H1 (cell line): Measurements from ENCODE around the gene PPP1R3F. TPM values are rescaled to one million over a fixed set of nuclear protein-coding genes. Genes with fewer than 3 reads are reported as not detected.

Source experiments
- CTCF ChIA-PET: fragments of 300-600 bp; sonication (Branson Sonifier 250); formaldehyde crosslinking; loops from one replicate; lab custom pipeline; 2021; ENCODE audit not compliant: partially characterized antibody; lab: Charles Lee
- POLR2A ChIA-PET: fragments of 300-600 bp; sonication (Branson Sonifier 250); formaldehyde crosslinking; loops from one replicate; lab custom pipeline; 2021; ENCODE audit warnings: inconsistent platforms; ENCODE audit not compliant: partially characterized antibody; lab: Charles Lee
- DNase-seq, 2 experiments: peaks; one replicate each; pipeline versions ENCODE4 v3.0.0 to v3.0.0-alpha.2; 2010 to 2022; ENCODE audit warnings: low spot score in 2 of 2, low read depth in 1 of 2, mixed read lengths in 1 of 2
- FAIRE-seq: peaks from 2 replicates; lab custom pipeline; 2011; peaks lifted over from hg19 to GRCh38; lab: Jason Lieb, UNC
- H2AFZ ChIP-seq: 2 replicates; pipeline ENCODE4 v1.8.1; 2012; ENCODE audit warnings: low read length, inconsistent platforms
- H2AK5ac ChIP-seq: 2 replicates; pipeline ENCODE4 v1.6.1; 2013; ENCODE audit warnings: low read depth, low read length
- H2BK120ac ChIP-seq: replicated peaks from 2 replicates; pipeline ENCODE3; 2013; ENCODE audit warnings: low read depth, low read length, inconsistent platforms
- H2BK12ac ChIP-seq: 2 replicates; pipeline ENCODE4 v1.6.1; 2013; ENCODE audit warnings: low read depth, low read length
- H2BK15ac ChIP-seq: 2 replicates; pipeline ENCODE4 v1.6.1; 2013; ENCODE audit warnings: low read length
- H2BK20ac ChIP-seq: 2 replicates; pipeline ENCODE4 v1.6.1; 2013; ENCODE audit warnings: low read length
- H2BK5ac ChIP-seq: 2 replicates; pipeline ENCODE4 v1.6.1; 2013; ENCODE audit warnings: low read depth, low read length
- H3K14ac ChIP-seq: 2 replicates; pipeline ENCODE4 v1.6.1; 2013; ENCODE audit warnings: inconsistent platforms; ENCODE audit not compliant: insufficient read length
- H3K18ac ChIP-seq: 2 replicates; pipeline ENCODE4 v1.6.1; 2013; ENCODE audit warnings: low read length; ENCODE audit errors: extremely low read depth
- H3K23ac ChIP-seq: 2 replicates; pipeline ENCODE4 v1.6.1; 2013; ENCODE audit warnings: inconsistent platforms; ENCODE audit not compliant: insufficient read length
- H3K23me2 ChIP-seq: 2 replicates; pipeline ENCODE4 v1.6.1; 2013; ENCODE audit warnings: low read depth, low read length
- H3K27ac ChIP-seq: 2 replicates; pipeline ENCODE4 v1.6.1; 2011; ENCODE audit warnings: low read depth, low read length, inconsistent platforms
- H3K27me3 ChIP-seq, 4 experiments: replicated peaks in 1 of 4; 1 replicate in 1 of 4; 2 replicates in 3 of 4; pipeline versions ENCODE4 v1.6.1 to v1.8.1; 2011 to 2013; ENCODE audit warnings: low read length in 3 of 4, mild to moderate bottlenecking in 3 of 4, inconsistent platforms in 2 of 4, mixed read lengths in 2 of 4, moderate library complexity in 1 of 4; ENCODE audit not compliant: control insufficient read depth in 3 of 4, insufficient read depth in 3 of 4; ENCODE audit errors: extremely low read depth in 1 of 4
- H3K36me3 ChIP-seq, 4 experiments: 2 replicates each; pipeline versions ENCODE4 v1.6.1 to v1.8.1; 2011 to 2013; ENCODE audit warnings: mild to moderate bottlenecking in 4 of 4, low read length in 3 of 4, moderate library complexity in 2 of 4, control low read depth in 1 of 4, inconsistent platforms in 1 of 4; ENCODE audit not compliant: insufficient read depth in 4 of 4, control insufficient read depth in 2 of 4
- H3K4ac ChIP-seq: replicated peaks from 2 replicates; pipeline ENCODE3; 2013; ENCODE audit warnings: low read length, low read depth, mixed read lengths, inconsistent platforms; ENCODE audit not compliant: insufficient read length
- H3K4me1 ChIP-seq, 4 experiments: replicated peaks in 1 of 4; 1 replicate in 1 of 4; 2 replicates in 3 of 4; pipeline versions ENCODE4 v1.6.1 to v1.8.1; 2011 to 2013; ENCODE audit warnings: low read length in 3 of 4, inconsistent platforms in 2 of 4, mixed read lengths in 1 of 4; ENCODE audit not compliant: insufficient read depth in 4 of 4, control insufficient read depth in 3 of 4
- H3K4me2 ChIP-seq, 2 experiments: 2 replicates each; pipeline versions ENCODE4 v1.6.1 to v1.8.1; 2011 to 2013; ENCODE audit warnings: low read depth in 2 of 2, low read length in 2 of 2, control low read depth in 1 of 2, inconsistent platforms in 1 of 2, mild to moderate bottlenecking in 1 of 2; ENCODE audit not compliant: insufficient read depth in 1 of 2
- H3K4me3 ChIP-seq, 4 experiments: fragments of 200-600, 300-600 bp in 1 of 4; sonication (generic), shearing (Covaris generic), sonication (Bioruptor Twin) in 1 of 4; 2 replicates each; pipeline versions ENCODE4 v1.5.1 to v1.8.1; 2011 to 2016; ENCODE audit warnings: low read length in 4 of 4, low read depth in 3 of 4, control low read depth in 2 of 4, inconsistent platforms in 2 of 4, mild to moderate bottlenecking in 2 of 4, mixed read lengths in 1 of 4, moderate library complexity in 1 of 4; ENCODE audit not compliant: insufficient read depth in 2 of 4; ENCODE audit errors: extremely low read depth in 1 of 4
- H3K56ac ChIP-seq: replicated peaks from 2 replicates; pipeline ENCODE3; 2013; ENCODE audit warnings: low read depth, mild to moderate bottlenecking, mixed read lengths, low read length, inconsistent platforms; ENCODE audit not compliant: insufficient read length
- H3K79me1 ChIP-seq: 2 replicates; pipeline ENCODE4 v1.6.1; 2013; ENCODE audit warnings: low read depth, low read length, control low read depth
- H3K79me2 ChIP-seq, 2 experiments: 2 replicates each; pipeline versions ENCODE4 v1.6.1 to v1.8.1; 2012 to 2013; ENCODE audit warnings: low read length in 2 of 2, mild to moderate bottlenecking in 2 of 2, inconsistent platforms in 1 of 2; ENCODE audit not compliant: insufficient read depth in 2 of 2, control insufficient read depth in 1 of 2
- H3K9ac ChIP-seq, 4 experiments: replicated peaks in 1 of 4; 1 replicate in 1 of 4; 2 replicates in 3 of 4; pipeline versions ENCODE4 v1.6.1 to v1.8.1; 2011 to 2013; ENCODE audit warnings: low read depth in 3 of 4, low read length in 3 of 4, control low read depth in 2 of 4, mild to moderate bottlenecking in 2 of 4, moderate library complexity in 2 of 4, inconsistent platforms in 1 of 4; ENCODE audit errors: extremely low read depth in 1 of 4
- H3K9me3 ChIP-seq, 2 experiments: 2 replicates each; pipeline versions ENCODE4 v1.6.1 to v1.8.1; 2012 to 2013; ENCODE audit warnings: mild to moderate bottlenecking in 2 of 2, moderate library complexity in 2 of 2, control low read depth in 1 of 2, inconsistent platforms in 1 of 2, low read depth in 1 of 2, low read length in 1 of 2, mixed read lengths in 1 of 2; ENCODE audit not compliant: insufficient read depth in 2 of 2
- H4K20me1 ChIP-seq, 2 experiments: replicated peaks in 1 of 2; 2 replicates each; pipeline versions ENCODE3 to v1.8.1; 2011 to 2013; ENCODE audit warnings: inconsistent platforms in 2 of 2, low read length in 2 of 2, mild to moderate bottlenecking in 1 of 2; ENCODE audit not compliant: insufficient read depth in 2 of 2, control insufficient read depth in 1 of 2
- H4K5ac ChIP-seq: 2 replicates; pipeline ENCODE4 v1.6.1; 2013; ENCODE audit warnings: low read length, low read depth, mixed read lengths, inconsistent platforms; ENCODE audit not compliant: insufficient read length
- H4K8ac ChIP-seq: 2 replicates; pipeline ENCODE4 v1.8.0; 2013; ENCODE audit warnings: mild to moderate bottlenecking, moderate library complexity, low read length, inconsistent platforms; ENCODE audit not compliant: insufficient read depth; ENCODE audit errors: extremely low read depth
- H4K91ac ChIP-seq: replicated peaks from 2 replicates; pipeline ENCODE3; 2013; ENCODE audit warnings: low read length, mixed read lengths, inconsistent platforms; ENCODE audit not compliant: insufficient read length
- PHF8 ChIP-seq: fragments of 200-600 bp; sonication (generic); conservative IDR thresholded peaks from 2 replicates; pipeline ENCODE4 v1.7.1; 2012; ENCODE audit warnings: low read depth, mild to moderate bottlenecking, inconsistent platforms, low read length, moderate library complexity
- RFX5 ChIP-seq: IDR thresholded peaks from 2 replicates; pipeline ENCODE4 v1.6.1; 2011; ENCODE audit warnings: low read depth, low read length, improper control_type of control experiment, borderline replicate concordance
- WGBS, 2 experiments: shearing (Covaris generic) in 1 of 2; methylation state at CpG; one replicate each; pipeline versions ENCODE4 v1.1.6 to v1.1.7; 2013 to 2015; ENCODE audit warnings: low lambda C conversion rate in 2 of 2, mixed read lengths in 2 of 2, inconsistent platforms in 1 of 2, low coverage in 1 of 2, missing lambda C conversion rate in 1 of 2; ENCODE audit not compliant: insufficient replicate concordance in 2 of 2, insufficient coverage in 1 of 2, insufficient read length in 1 of 2; ENCODE audit errors: extremely low coverage in 1 of 2, missing lambda C conversion rate in 1 of 2; 5-methylcytosine and 5-hydroxymethylcytosine counted together
- polyA plus RNA-seq, 7 experiments: library from polyadenylated mRNA; depleted of rRNA in 3 of 7; stranded (reverse) in 5 of 7; unstranded in 2 of 7; fragments of >200 nt in 5 of 7; fragments of 200-250 nt in 2 of 7; gene quantifications; 1 replicate in 5 of 7; 2 replicates in 1 of 7; 4 replicates in 1 of 7; pipeline versions ENCODE4 v1.2.1 to v1.2.3, GENCODE V29; 2011 to 2013; ENCODE audit warnings: missing spikeins in 2 of 7, mixed read lengths in 2 of 7
- total RNA-seq: library from RNA; stranded (reverse); fragmentation: NEBNext Ultra II Directional; extraction: Animal tissue kit (Norgen Biotek cat#: 25700); gene quantifications from 2 replicates; pipeline ENCODE4 v1.2.1, GENCODE V29; 2021

PPP1R3F gene
- total and polyA plus RNA-seq, 2 of the 8 experiments (the other 6 are each of a cell fraction or from before 2014, with no cell fraction given) = 5.1 to 6.8 TPM

GRCh38 chrX:49268702-49269009, 937 bp upstream of the PPP1R3F start:
- H3K27ac ChIP-seq = peak overlapping the region; percentile 78
- H4K20me1 ChIP-seq = peaks cover 0 to 11% of the 10 kb centered on the region in 2 experiments
- H2BK20ac ChIP-seq = no peak overlapping the region
- peaks cover 2% of the 10 kb centered on the region; the same call in 1 of the 2 replicates for H3K79me1 ChIP-seq
- peak overlapping the region; percentile 74 for H4K5ac ChIP-seq
- peak; percentile 47; the same call in 1 of the 2 replicates for TF ChIP-seq PHF8
- no peak for TF ChIP-seq RFX5
- H3K23me2 ChIP-seq = no peaks in the 10 kb centered on the region; the same call in 1 of the 2 replicates
- 0 out of 2 replicates have a peak overlapping the region, but pooled peaks have one; percentile 68 for H2BK12ac ChIP-seq
- peak overlapping the region; percentile 13 to 89 (median 73) for H3K9ac ChIP-seq
- peaks cover 0 to 14% (median 5%) of the 10 kb centered on the region in 4 experiments; a peak in 4 of 7 replicates for H3K4me1 ChIP-seq
- no peak overlapping the region for H3K14ac ChIP-seq
- CTCF ChIA-PET = interaction anchor here (0.6 to 0.8 kb wide), 2 partner anchors 38 to 76 kb away, joined by 3 read pairs; no protein-coding TSS in a partner anchor
- FAIRE-seq (no peak), DNase-seq (no peak)
- POLR2A ChIA-PET = interaction anchor here (0.7 to 2.3 kb wide), 11 partner anchors 10 to 78 kb away, joined by 3 to 10 read pairs (median 5); partner anchors contain the start of gene CCDC22
- peak overlapping the region; percentile 81 for H2BK5ac ChIP-seq
- H3K4me2 ChIP-seq = peak overlapping the region; percentile 74 to 93
- peak overlapping the region; percentile 39 to 99 (median 73) for H3K4me3 ChIP-seq
- no peak overlapping the region for H2AFZ ChIP-seq
- no peak overlapping the region for H3K4ac ChIP-seq
- peak overlapping the region; percentile 51; the same call in 1 of the 2 replicates for H3K18ac ChIP-seq
- no peaks in the 10 kb centered on the region for H3K27me3 ChIP-seq
- WGBS, 2 experiments = 6% methylated on average over 3 of the region's 4 CpGs; no CpG with 5 or more reads in 1 of the 2 experiments
- no peak overlapping the region for H2AK5ac ChIP-seq
- peak overlapping the region; percentile 39 for H4K91ac ChIP-seq
- H3K36me3 ChIP-seq = no peaks in the 10 kb centered on the region
- H3K9me3 ChIP-seq = no peaks in the 10 kb centered on the region
- H3K56ac ChIP-seq = no peak overlapping the region
- no peak overlapping the region for H2BK15ac ChIP-seq
- H4K8ac ChIP-seq = no peak overlapping the region
- no peak overlapping the region for H2BK120ac ChIP-seq
- H3K23ac ChIP-seq = no peak overlapping the region
- peaks cover 12 to 33% of the 10 kb centered on the region in 2 experiments; a peak in 3 of 4 replicates for H3K79me2 ChIP-seq
